ENCODE results near the gene CRCP. TPM values are rescaled to one million over a fixed set of nuclear protein-coding genes. Genes with fewer than 3 reads are reported as not detected.
"Not testable (repeated sequence)": the region's sequence is repeated elsewhere in the genome, so short reads cannot be mapped to it uniquely, and the experiment has no call there.

The CRCP gene
- total RNA-seq, 1 donor from 2014 or later, result 26.8 TPM

DNA sequence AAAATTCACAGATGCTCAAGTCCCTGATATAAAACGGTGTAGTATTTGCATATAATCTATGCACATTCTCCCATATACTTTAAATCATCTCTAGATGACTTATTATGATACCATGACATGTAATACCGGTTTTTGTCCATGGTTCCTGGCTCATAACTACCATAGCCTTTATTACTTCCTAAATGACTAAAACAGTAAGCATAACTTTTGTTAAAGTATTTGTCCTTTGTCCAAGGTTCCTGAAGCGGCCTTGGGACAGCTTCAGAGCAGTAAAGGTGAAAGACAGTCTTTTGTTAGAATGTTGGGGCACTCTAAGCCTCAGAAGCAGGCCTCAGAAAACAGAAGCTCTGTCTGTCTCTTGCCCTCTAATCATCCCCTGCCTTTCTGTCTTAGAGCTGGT lies 4.0 kb downstream of the CRCP start:
- Histone ChIP-seq H4K20me1 (ENCODE audit: insufficient read depth, low read length) (peaks cover 57% of the 10 kb centered on the region), H2AFZ (ENCODE audit: low read depth, low read length) (no peak overlapping the region), H3K9me3 (ENCODE audit: insufficient read depth, low read depth, low read length) (no peaks in the 10 kb centered on the region), H3K4me1 (ENCODE audit: insufficient read depth, low read length) (peaks cover 11% of the 10 kb centered on the region), H3K4me2 (ENCODE audit: low read length) (no peak overlapping the region), H3K36me3 (ENCODE audit: insufficient read depth, low read length) (peaks cover 5% of the 10 kb centered on the region), H3K27ac (ENCODE audit: low read depth, low read length) (no peak overlapping the region), H3K79me2 (ENCODE audit: insufficient read depth, low read length) (peaks cover 88% of the 10 kb centered on the region), H3K9ac (ENCODE audit: low read length) (peak overlapping the region; percentile 8), H3K27me3 (ENCODE audit: insufficient read depth, low read length) (no peaks in the 10 kb centered on the region), H3K4me3 (ENCODE audit: insufficient read depth, low read depth, low read length) (no peak overlapping the region)
- H3K27me3 Mint-ChIP-seq (ENCODE audit: low read depth, unreplicated experiment), result no peaks in the 10 kb centered on the region
- no peaks in the 10 kb centered on the region for H3K36me3 Mint-ChIP-seq (ENCODE audit: low read depth, unreplicated experiment)
- no peak overlapping the region for H3K4me3 Mint-ChIP-seq (ENCODE audit: unreplicated experiment)
- FAIRE-seq, result no peak
- H3K9me3 Mint-ChIP-seq (ENCODE audit: unreplicated experiment), result no peaks in the 10 kb centered on the region
- H3K27ac Mint-ChIP-seq (ENCODE audit: unreplicated experiment), result no peak overlapping the region
- TF ChIP-seq, protein P1, sequence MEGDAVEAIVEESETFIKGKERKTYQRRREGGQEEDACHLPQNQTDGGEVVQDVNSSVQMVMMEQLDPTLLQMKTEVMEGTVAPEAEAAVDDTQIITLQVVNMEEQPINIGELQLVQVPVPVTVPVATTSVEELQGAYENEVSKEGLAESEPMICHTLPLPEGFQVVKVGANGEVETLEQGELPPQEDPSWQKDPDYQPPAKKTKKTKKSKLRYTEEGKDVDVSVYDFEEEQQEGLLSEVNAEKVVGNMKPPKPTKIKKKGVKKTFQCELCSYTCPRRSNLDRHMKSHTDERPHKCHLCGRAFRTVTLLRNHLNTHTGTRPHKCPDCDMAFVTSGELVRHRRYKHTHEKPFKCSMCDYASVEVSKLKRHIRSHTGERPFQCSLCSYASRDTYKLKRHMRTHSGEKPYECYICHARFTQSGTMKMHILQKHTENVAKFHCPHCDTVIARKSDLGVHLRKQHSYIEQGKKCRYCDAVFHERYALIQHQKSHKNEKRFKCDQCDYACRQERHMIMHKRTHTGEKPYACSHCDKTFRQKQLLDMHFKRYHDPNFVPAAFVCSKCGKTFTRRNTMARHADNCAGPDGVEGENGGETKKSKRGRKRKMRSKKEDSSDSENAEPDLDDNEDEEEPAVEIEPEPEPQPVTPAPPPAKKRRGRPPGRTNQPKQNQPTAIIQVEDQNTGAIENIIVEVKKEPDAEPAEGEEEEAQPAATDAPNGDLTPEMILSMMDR (IDR thresholded peaks at IDR 0.05; ENCODE audit: insufficient read depth, low read depth, low read length), result no peak
- TF ChIP-seq EZH2 (IDR thresholded peaks at IDR 0.05; ENCODE audit: insufficient read depth, low read length), result no peak
- DNase-seq (ENCODE audit: low read depth), result no peak
- peaks cover 4% of the 10 kb centered on the region for H3K4me1 Mint-ChIP-seq (ENCODE audit: low read depth, unreplicated experiment)

DNA sequence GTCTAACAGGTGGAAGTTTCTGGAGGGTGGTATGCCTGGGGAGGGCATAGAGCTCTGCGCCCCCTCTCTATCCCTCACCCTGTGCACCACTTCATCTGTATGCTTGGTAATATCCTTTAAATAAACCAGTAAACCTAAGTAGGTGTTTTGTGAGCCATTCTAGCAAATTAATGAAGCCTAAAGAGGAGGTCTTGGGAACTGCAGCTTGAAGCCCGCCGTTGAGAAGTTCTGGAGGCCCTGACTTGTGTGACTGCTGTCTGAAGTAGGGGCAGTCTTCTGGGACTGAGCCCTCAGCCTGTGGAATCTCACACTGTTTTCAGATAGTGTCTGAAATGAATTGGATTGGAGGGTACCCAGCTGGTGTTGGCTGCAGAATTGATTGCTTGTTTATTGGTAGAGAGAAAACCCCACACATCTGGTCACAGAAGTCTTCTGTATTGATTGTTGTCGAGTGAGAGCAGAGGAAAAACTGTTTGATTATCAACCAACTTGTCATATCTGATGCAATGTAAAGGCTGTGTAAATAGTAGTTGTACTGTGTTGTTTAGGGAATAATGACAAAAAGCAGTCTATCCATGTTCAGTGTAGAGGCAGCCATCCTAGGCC lies 4.7 kb downstream of the CRCP start:
- Mint-ChIP-seq H3K9me3 (ENCODE audit: unreplicated experiment) (no peaks in the 10 kb centered on the region), H3K4me1 (ENCODE audit: low read depth, unreplicated experiment) (peaks cover 4% of the 10 kb centered on the region), H3K4me3 (ENCODE audit: unreplicated experiment) (no peak overlapping the region), H3K27me3 (ENCODE audit: low read depth, unreplicated experiment) (no peaks in the 10 kb centered on the region), H3K36me3 (ENCODE audit: low read depth, unreplicated experiment) (no peaks in the 10 kb centered on the region), H3K27ac (ENCODE audit: unreplicated experiment) (no peak overlapping the region)
- H3K4me2 ChIP-seq (ENCODE audit: low read length), result no peak overlapping the region
- H3K27ac ChIP-seq (ENCODE audit: low read depth, low read length), result no peak overlapping the region
- H3K9ac ChIP-seq (ENCODE audit: low read length), result no peak overlapping the region
- peaks cover 91% of the 10 kb centered on the region for H3K79me2 ChIP-seq (ENCODE audit: insufficient read depth, low read length)
- no peaks in the 10 kb centered on the region for H3K27me3 ChIP-seq (ENCODE audit: insufficient read depth, low read length)
- TF ChIP-seq EZH2 (IDR thresholded peaks at IDR 0.05; ENCODE audit: insufficient read depth, low read length), result no peak
- TF ChIP-seq, protein P1 (IDR thresholded peaks at IDR 0.05; ENCODE audit: insufficient read depth, low read depth, low read length), result no peak
- no peak for DNase-seq (ENCODE audit: low read depth)
- H3K36me3 ChIP-seq (ENCODE audit: insufficient read depth, low read length), result peaks cover 5% of the 10 kb centered on the region
- peaks cover 59% of the 10 kb centered on the region for H4K20me1 ChIP-seq (ENCODE audit: insufficient read depth, low read length)
- H3K9me3 ChIP-seq (ENCODE audit: insufficient read depth, low read depth, low read length), result no peaks in the 10 kb centered on the region
- FAIRE-seq, result no peak
- no peak overlapping the region for H2AFZ ChIP-seq (ENCODE audit: low read depth, low read length)
- no peak overlapping the region for H3K4me3 ChIP-seq (ENCODE audit: insufficient read depth, low read depth, low read length)
- peaks cover 11% of the 10 kb centered on the region for H3K4me1 ChIP-seq (ENCODE audit: insufficient read depth, low read length)

DNA sequence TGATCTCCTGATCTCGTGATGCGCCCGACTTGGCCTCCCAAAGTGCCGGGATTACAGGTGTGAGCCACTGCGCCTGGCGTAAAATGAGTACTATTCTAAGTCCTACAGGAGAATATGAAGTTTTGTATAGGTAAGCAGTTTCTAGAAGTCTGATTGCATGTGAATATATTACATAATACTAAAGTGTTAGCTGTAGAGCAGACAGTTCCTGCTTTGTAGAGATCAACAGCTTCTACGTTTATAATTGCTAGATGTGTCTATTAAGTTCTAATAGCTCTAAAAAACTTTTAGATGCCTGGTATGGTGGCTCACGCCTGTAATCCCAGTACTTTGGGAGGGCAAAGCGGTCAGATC lies 8.5 kb downstream of the CRCP start:
- Histone ChIP-seq H3K4me3 (ENCODE audit: insufficient read depth, low read depth, low read length) (no peak overlapping the region), H3K27me3 (ENCODE audit: insufficient read depth, low read length) (no peaks in the 10 kb centered on the region), H3K9me3 (ENCODE audit: insufficient read depth, low read depth, low read length) (no peaks in the 10 kb centered on the region), H3K79me2 (ENCODE audit: insufficient read depth, low read length) (peaks cover 93% of the 10 kb centered on the region), H2AFZ (ENCODE audit: low read depth, low read length) (no peak overlapping the region), H3K4me2 (ENCODE audit: low read length) (no peak overlapping the region), H3K36me3 (ENCODE audit: insufficient read depth, low read length) (no peaks in the 10 kb centered on the region), H3K9ac (ENCODE audit: low read length) (no peak overlapping the region), H3K27ac (ENCODE audit: low read depth, low read length) (no peak overlapping the region), H4K20me1 (ENCODE audit: insufficient read depth, low read length) (peaks cover 64% of the 10 kb centered on the region), H3K4me1 (ENCODE audit: insufficient read depth, low read length) (no peaks in the 10 kb centered on the region)
- Mint-ChIP-seq H3K4me3 (ENCODE audit: unreplicated experiment) (no peak overlapping the region), H3K36me3 (ENCODE audit: low read depth, unreplicated experiment) (no peaks in the 10 kb centered on the region), H3K27ac (ENCODE audit: unreplicated experiment) (no peak overlapping the region), H3K27me3 (ENCODE audit: low read depth, unreplicated experiment) (no peaks in the 10 kb centered on the region), H3K4me1 (ENCODE audit: low read depth, unreplicated experiment) (peaks cover 7% of the 10 kb centered on the region), H3K9me3 (ENCODE audit: unreplicated experiment) (no peaks in the 10 kb centered on the region)
- FAIRE-seq (no peak), DNase-seq (ENCODE audit: low read depth) (no peak)
- TF ChIP-seq, protein P1 (IDR thresholded peaks at IDR 0.05; ENCODE audit: insufficient read depth, low read depth, low read length), result no peak
- no peak for TF ChIP-seq EZH2 (IDR thresholded peaks at IDR 0.05; ENCODE audit: insufficient read depth, low read length)

DNA sequence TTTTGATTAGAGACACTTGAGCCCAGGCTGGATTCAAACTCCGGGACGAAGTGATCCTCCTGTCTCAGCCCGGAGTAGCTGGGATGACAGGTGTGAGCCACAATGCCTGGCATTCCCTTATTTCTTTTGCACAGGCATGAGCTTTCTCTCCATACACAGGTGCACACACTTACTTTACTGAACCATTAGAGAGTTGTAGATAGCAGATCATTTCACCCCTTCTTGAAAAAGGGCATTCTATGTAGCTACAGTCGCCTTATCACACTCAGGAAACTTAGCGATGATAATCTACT lies 9.9 kb downstream of the CRCP start:
- not testable (repeated sequence) for H3K36me3 ChIP-seq (ENCODE audit: insufficient read depth, low read length); H3K27ac ChIP-seq (ENCODE audit: low read depth, low read length)

More for the DNA sequence above, 9.9 kb downstream of the CRCP start:
- not testable (repeated sequence) for FAIRE-seq; H3K4me2 ChIP-seq (ENCODE audit: low read length); H2AFZ ChIP-seq (ENCODE audit: low read depth, low read length); H3K4me3 ChIP-seq (ENCODE audit: insufficient read depth, low read depth, low read length); H3K36me3 Mint-ChIP-seq (ENCODE audit: low read depth, unreplicated experiment); H3K4me3 Mint-ChIP-seq (ENCODE audit: unreplicated experiment); H3K4me1 Mint-ChIP-seq (ENCODE audit: low read depth, unreplicated experiment); H3K4me1 ChIP-seq (ENCODE audit: insufficient read depth, low read length); H3K27me3 ChIP-seq (ENCODE audit: insufficient read depth, low read length); H3K9me3 Mint-ChIP-seq (ENCODE audit: unreplicated experiment); H3K9me3 ChIP-seq (ENCODE audit: insufficient read depth, low read depth, low read length); DNase-seq (ENCODE audit: low read depth); H3K27me3 Mint-ChIP-seq (ENCODE audit: low read depth, unreplicated experiment); H3K9ac ChIP-seq (ENCODE audit: low read length); H3K27ac Mint-ChIP-seq (ENCODE audit: unreplicated experiment)
- Histone ChIP-seq H4K20me1 (ENCODE audit: insufficient read depth, low read length) (peaks cover 52% of the 10 kb centered on the region), H3K79me2 (ENCODE audit: insufficient read depth, low read length) (peaks cover 91% of the 10 kb centered on the region)

Data from astrocyte (in vitro differentiated cells and primary cell).